GM12878 (cell line): Measurements from ENCODE around the gene OR10H1.

ENCODE experiments used
- BACH1 ChIP-seq: fragments of 450-650 bp; IDR thresholded peaks from 2 replicates; pipeline ENCODE4 v1.6.1; 2017; ENCODE audit warnings: mild to moderate bottlenecking, borderline replicate concordance
- CHD2 ChIP-seq: IDR thresholded peaks from 2 replicates; pipeline ENCODE4 v1.6.1; 2011; ENCODE audit warnings: low read depth, low read length, improper control_type of control experiment, borderline replicate concordance
- E2F4 ChIP-seq: IDR thresholded peaks from 2 replicates; pipeline ENCODE4 v1.6.1; 2012; ENCODE audit warnings: low read depth, low read length, improper control_type of control experiment
- NRF1 ChIP-seq: conservative IDR thresholded peaks from 2 replicates; pipeline ENCODE4 v1.6.1; 2011; ENCODE audit warnings: mild to moderate bottlenecking, low read depth, low read length, improper control_type of control experiment
- SIN3A ChIP-seq: IDR thresholded peaks from 2 replicates; pipeline ENCODE4 v1.6.1; 2012; ENCODE audit warnings: low read depth, low read length, improper control_type of control experiment
- SMAD1 ChIP-seq: fragments of 450-650 bp; IDR thresholded peaks from 2 replicates; pipeline ENCODE4 v1.6.1; 2018; ENCODE audit warnings: mild to moderate bottlenecking, low read depth; ENCODE audit not compliant: partially characterized antibody
- SMARCA5 ChIP-seq: fragments of 450-650 bp; IDR thresholded peaks from 2 replicates; pipeline ENCODE4 v1.6.1; 2017; ENCODE audit warnings: mild to moderate bottlenecking
- TF ChIP-seq, protein P1 (sequence below): IDR thresholded peaks from 2 replicates; pipeline ENCODE4 v1.6.1; 2012; ENCODE audit warnings: mild to moderate bottlenecking, low read depth, low read length
- TF ChIP-seq, protein P2 (sequence below), 3 experiments: IDR thresholded peaks in 2 of 3; conservative IDR thresholded peaks in 1 of 3; 2 replicates each; pipeline ENCODE4 v1.5.1; 2011; ENCODE audit warnings: low read depth in 3 of 3, low read length in 3 of 3, mild to moderate bottlenecking in 3 of 3, control low read depth in 2 of 3, moderate library complexity in 2 of 3, inconsistent platforms in 1 of 3, mixed read lengths in 1 of 3; ENCODE audit not compliant: control insufficient read depth in 2 of 3, insufficient read depth in 1 of 3; ENCODE audit errors: extremely low read depth in 1 of 3

- TF ChIP-seq BACH1: no peak
- TF ChIP-seq CHD2: no peak
- no peak for TF ChIP-seq SMAD1
- TF ChIP-seq SMARCA5: no peak
- TF ChIP-seq, protein P1, sequence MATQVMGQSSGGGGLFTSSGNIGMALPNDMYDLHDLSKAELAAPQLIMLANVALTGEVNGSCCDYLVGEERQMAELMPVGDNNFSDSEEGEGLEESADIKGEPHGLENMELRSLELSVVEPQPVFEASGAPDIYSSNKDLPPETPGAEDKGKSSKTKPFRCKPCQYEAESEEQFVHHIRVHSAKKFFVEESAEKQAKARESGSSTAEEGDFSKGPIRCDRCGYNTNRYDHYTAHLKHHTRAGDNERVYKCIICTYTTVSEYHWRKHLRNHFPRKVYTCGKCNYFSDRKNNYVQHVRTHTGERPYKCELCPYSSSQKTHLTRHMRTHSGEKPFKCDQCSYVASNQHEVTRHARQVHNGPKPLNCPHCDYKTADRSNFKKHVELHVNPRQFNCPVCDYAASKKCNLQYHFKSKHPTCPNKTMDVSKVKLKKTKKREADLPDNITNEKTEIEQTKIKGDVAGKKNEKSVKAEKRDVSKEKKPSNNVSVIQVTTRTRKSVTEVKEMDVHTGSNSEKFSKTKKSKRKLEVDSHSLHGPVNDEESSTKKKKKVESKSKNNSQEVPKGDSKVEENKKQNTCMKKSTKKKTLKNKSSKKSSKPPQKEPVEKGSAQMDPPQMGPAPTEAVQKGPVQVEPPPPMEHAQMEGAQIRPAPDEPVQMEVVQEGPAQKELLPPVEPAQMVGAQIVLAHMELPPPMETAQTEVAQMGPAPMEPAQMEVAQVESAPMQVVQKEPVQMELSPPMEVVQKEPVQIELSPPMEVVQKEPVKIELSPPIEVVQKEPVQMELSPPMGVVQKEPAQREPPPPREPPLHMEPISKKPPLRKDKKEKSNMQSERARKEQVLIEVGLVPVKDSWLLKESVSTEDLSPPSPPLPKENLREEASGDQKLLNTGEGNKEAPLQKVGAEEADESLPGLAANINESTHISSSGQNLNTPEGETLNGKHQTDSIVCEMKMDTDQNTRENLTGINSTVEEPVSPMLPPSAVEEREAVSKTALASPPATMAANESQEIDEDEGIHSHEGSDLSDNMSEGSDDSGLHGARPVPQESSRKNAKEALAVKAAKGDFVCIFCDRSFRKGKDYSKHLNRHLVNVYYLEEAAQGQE: no peak
- TF ChIP-seq, protein P2, sequence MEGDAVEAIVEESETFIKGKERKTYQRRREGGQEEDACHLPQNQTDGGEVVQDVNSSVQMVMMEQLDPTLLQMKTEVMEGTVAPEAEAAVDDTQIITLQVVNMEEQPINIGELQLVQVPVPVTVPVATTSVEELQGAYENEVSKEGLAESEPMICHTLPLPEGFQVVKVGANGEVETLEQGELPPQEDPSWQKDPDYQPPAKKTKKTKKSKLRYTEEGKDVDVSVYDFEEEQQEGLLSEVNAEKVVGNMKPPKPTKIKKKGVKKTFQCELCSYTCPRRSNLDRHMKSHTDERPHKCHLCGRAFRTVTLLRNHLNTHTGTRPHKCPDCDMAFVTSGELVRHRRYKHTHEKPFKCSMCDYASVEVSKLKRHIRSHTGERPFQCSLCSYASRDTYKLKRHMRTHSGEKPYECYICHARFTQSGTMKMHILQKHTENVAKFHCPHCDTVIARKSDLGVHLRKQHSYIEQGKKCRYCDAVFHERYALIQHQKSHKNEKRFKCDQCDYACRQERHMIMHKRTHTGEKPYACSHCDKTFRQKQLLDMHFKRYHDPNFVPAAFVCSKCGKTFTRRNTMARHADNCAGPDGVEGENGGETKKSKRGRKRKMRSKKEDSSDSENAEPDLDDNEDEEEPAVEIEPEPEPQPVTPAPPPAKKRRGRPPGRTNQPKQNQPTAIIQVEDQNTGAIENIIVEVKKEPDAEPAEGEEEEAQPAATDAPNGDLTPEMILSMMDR (IDR thresholded peaks at IDR 0.05 in 2 of 3, conservative IDR thresholded peaks at IDR 0.05 in 1 of 3; ENCODE audit: control insufficient read depth in 2 of 3, extremely low read depth in 1 of 3, insufficient read depth in 1 of 3, low read depth in 3 of 3, low read length in 3 of 3): no peak
- no peak for TF ChIP-seq NRF1
- no peak for TF ChIP-seq E2F4
- TF ChIP-seq SIN3A: no peak
Observed at GRCh38 chr19:15815306-15815705, at the start of gene OR10H1.
